ENCODE measurements around the gene SUFU.

Gene SUFU

DNA sequence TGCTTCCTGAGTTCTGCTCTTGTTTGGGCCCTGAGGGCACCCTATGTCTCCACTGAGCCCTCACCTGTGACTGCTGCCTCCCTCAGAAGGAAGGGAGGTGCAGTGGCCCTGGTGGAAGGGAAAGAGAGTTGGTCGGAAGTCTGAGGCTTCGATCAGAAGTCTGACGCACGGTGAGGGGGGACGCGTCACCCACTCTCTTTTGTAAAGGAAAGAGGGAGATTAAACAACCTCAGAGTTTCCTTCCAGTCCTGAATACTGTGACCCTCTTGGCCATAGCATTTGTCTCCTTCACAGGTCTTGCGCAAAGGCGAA is 109.1 kb downstream of the SUFU start:
- peaks cover 6% of the 10 kb centered on the region for H3K36me3 ChIP-seq (ENCODE audit: control insufficient read depth, insufficient read depth, low read length)
- TF ChIP-seq, protein P1, sequence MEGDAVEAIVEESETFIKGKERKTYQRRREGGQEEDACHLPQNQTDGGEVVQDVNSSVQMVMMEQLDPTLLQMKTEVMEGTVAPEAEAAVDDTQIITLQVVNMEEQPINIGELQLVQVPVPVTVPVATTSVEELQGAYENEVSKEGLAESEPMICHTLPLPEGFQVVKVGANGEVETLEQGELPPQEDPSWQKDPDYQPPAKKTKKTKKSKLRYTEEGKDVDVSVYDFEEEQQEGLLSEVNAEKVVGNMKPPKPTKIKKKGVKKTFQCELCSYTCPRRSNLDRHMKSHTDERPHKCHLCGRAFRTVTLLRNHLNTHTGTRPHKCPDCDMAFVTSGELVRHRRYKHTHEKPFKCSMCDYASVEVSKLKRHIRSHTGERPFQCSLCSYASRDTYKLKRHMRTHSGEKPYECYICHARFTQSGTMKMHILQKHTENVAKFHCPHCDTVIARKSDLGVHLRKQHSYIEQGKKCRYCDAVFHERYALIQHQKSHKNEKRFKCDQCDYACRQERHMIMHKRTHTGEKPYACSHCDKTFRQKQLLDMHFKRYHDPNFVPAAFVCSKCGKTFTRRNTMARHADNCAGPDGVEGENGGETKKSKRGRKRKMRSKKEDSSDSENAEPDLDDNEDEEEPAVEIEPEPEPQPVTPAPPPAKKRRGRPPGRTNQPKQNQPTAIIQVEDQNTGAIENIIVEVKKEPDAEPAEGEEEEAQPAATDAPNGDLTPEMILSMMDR (IDR thresholded peaks at IDR 0.05; ENCODE audit: insufficient read depth, low read length, poor library complexity, severe bottlenecking): no peak
- DNase-seq (ENCODE audit: extremely low read depth, insufficient read length): no peak
- no peaks in the 10 kb centered on the region for H3K27me3 ChIP-seq (replicated peaks; ENCODE audit: control insufficient read depth, insufficient read depth, low read length)
- no peak overlapping the region for H3K4me3 ChIP-seq (replicated peaks; ENCODE audit: low read depth, low read length)

DNA sequence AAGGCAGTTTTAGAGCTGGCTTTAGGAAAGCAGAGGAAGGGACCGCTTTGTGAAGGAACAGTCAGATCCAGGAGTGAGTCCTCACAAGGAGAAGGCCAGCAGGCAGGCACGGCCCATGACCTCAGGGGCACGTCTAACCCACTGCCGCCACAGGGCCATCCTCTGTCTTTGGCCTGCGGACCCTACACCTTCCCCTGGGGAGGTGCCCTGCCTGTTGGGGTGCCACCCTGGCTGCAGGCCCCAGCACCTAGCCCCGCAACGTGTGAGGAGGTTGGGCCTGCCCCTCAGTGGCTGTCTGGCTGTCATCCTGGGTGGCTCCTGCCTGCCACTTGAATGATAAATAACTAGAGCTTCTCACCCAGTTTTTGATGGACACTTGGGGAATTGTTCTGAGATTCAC is 109.5 kb downstream of the SUFU start:
- TF ChIP-seq, protein P1 (IDR thresholded peaks at IDR 0.05; ENCODE audit: insufficient read depth, low read length, poor library complexity, severe bottlenecking): no peak
- Histone ChIP-seq H3K36me3 (ENCODE audit: control insufficient read depth, insufficient read depth, low read length) (peaks cover 8% of the 10 kb centered on the region), H3K27me3 (replicated peaks; ENCODE audit: control insufficient read depth, insufficient read depth, low read length) (no peaks in the 10 kb centered on the region), H3K4me3 (replicated peaks; ENCODE audit: low read depth, low read length) (no peak overlapping the region)
- DNase-seq (ENCODE audit: extremely low read depth, insufficient read length): no peak

DNA sequence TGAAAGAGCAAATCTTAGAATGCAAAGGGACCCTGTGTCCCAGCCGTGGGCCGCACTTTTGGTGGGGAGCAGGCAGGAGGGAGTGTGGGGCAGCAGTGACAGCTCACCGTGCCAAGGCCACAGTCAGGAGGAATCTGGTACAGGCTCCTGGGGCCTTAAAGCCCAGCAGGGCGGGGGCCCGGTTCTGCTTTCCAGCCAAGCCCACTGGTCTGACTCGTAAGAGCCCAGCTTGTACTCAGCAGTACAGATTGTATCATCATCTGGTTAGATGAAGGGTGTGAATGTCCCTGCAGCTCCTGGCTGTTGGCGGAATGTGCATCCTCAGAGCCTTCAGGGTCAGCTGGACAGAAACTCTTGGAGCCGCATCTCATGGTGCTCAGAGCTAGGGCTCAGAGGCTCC is 110.0 kb downstream of the SUFU start:
- no peak for DNase-seq (ENCODE audit: extremely low read depth, insufficient read length)
- peaks cover 8% of the 10 kb centered on the region for H3K36me3 ChIP-seq (ENCODE audit: control insufficient read depth, insufficient read depth, low read length)
- TF ChIP-seq, protein P1 (IDR thresholded peaks at IDR 0.05; ENCODE audit: insufficient read depth, low read length, poor library complexity, severe bottlenecking): no peak
- no peak overlapping the region for H3K4me3 ChIP-seq (replicated peaks; ENCODE audit: low read depth, low read length)
- no peaks in the 10 kb centered on the region for H3K27me3 ChIP-seq (replicated peaks; ENCODE audit: control insufficient read depth, insufficient read depth, low read length)

DNA sequence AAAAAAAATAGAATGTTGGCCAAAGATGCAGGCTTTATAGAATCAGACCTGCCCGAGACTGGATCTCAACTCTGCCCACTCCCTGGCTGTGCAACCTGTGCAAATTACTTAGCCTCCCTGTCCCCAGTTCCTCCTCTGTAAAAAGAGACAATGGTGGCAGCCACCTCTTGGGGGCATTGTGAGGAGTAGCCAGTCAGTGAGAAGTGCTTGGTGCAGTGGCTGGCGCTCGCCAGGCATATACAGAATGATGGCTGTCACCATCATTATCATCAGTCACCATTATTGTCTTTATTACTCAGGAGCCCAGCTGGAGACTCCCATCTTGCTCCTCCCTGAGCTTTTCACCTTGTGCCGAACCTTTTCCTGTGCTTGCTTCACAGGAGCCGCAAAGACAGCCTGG is 111.1 kb downstream of the SUFU start:
- H3K36me3 ChIP-seq (ENCODE audit: control insufficient read depth, insufficient read depth, low read length): peaks cover 8% of the 10 kb centered on the region

DNA sequence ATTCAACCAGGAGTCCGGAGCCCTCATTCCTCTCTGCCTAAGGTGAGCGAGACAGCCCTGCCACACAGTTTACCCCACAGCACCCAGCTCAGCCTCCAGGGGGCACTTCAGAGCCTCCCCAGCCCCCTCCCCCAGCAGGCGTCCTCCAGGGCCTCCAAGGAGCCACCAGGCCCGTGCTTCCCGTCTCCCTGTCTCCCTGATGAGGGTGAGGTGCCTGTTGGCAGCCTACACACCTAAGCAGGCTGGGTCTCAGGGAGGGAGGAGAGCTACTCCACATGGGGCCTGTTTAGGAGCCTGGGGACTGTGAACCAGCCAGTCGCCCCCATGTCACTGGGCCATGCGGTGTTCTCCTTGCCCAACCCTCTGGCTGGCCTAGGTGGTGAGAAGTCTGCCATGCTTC is 111.6 kb downstream of the SUFU start:
- H3K4me3 ChIP-seq (replicated peaks; ENCODE audit: low read depth, low read length): no peak overlapping the region
- no peak for DNase-seq (ENCODE audit: extremely low read depth, insufficient read length)
- TF ChIP-seq, protein P1 (IDR thresholded peaks at IDR 0.05; ENCODE audit: insufficient read depth, low read length, poor library complexity, severe bottlenecking): peak; percentile 48
- peaks cover 8% of the 10 kb centered on the region for H3K36me3 ChIP-seq (ENCODE audit: control insufficient read depth, insufficient read depth, low read length)
- H3K27me3 ChIP-seq (replicated peaks; ENCODE audit: control insufficient read depth, insufficient read depth, low read length): no peaks in the 10 kb centered on the region

More for the DNA sequence above, 111.1 kb downstream of the SUFU start:
- TF ChIP-seq, protein P1 (IDR thresholded peaks at IDR 0.05; ENCODE audit: insufficient read depth, low read length, poor library complexity, severe bottlenecking): no peak
- no peak for DNase-seq (ENCODE audit: extremely low read depth, insufficient read length)
- Histone ChIP-seq H3K4me3 (replicated peaks; ENCODE audit: low read depth, low read length) (no peak overlapping the region), H3K27me3 (replicated peaks; ENCODE audit: control insufficient read depth, insufficient read depth, low read length) (no peaks in the 10 kb centered on the region)

GRCh38 chr10:102616066-102616770 is 112.4 kb downstream of the SUFU start:
- TF ChIP-seq, protein P1 (IDR thresholded peaks at IDR 0.05; ENCODE audit: insufficient read depth, low read length, poor library complexity, severe bottlenecking): no peak
- Histone ChIP-seq H3K36me3 (ENCODE audit: control insufficient read depth, insufficient read depth, low read length) (peaks cover 8% of the 10 kb centered on the region), H3K27me3 (replicated peaks; ENCODE audit: control insufficient read depth, insufficient read depth, low read length) (no peaks in the 10 kb centered on the region), H3K4me3 (replicated peaks; ENCODE audit: low read depth, low read length) (no peak overlapping the region)
- DNase-seq (ENCODE audit: extremely low read depth, insufficient read length): no peak
